ENCODE results near the gene PLXDC2. TPM values are rescaled to one million over a fixed set of nuclear protein-coding genes. Genes with fewer than 3 reads are reported as not detected.

Gene PLXDC2
- total RNA-seq, 6 experiments from 2014 or later: 4.1 to 6.5 (median 5.3) TPM

- WGBS (ENCODE audit: insufficient coverage, low coverage, low lambda C conversion rate, missing lambda C conversion rate): 69% methylated on average over 5 of the region's 5 CpGs
- H3K4me1 ChIP-seq: no peaks in the 10 kb centered on the region
- intact Hi-C loops (cut with DNase I): no loop called here
- H3K9me3 ChIP-seq: no peaks in the 10 kb centered on the region
- DNase-seq (no peak), ATAC-seq (no peak)
- H3K4me3 ChIP-seq: no peak overlapping the region
- H3K27ac ChIP-seq: no peak overlapping the region
- TF ChIP-seq CTCF (IDR thresholded peaks at IDR 0.05): no peak
- no peaks in the 10 kb centered on the region for H3K27me3 ChIP-seq
- H3K36me3 ChIP-seq: no peaks in the 10 kb centered on the region
These were observed 471.4 kb downstream of the PLXDC2 start for GRCh38 chr10:20287586-20287985.

- Histone ChIP-seq H3K9me3 (no peaks in the 10 kb centered on the region), H3K4me1 (no peaks in the 10 kb centered on the region), H3K4me3 (no peak overlapping the region), H3K27ac (no peak overlapping the region), H3K36me3 (no peaks in the 10 kb centered on the region), H3K27me3 (no peaks in the 10 kb centered on the region)
- TF ChIP-seq POLR2A (IDR thresholded peaks at IDR 0.05) (no peak), CTCF (IDR thresholded peaks at IDR 0.05) (no peak)
- 46% methylated on average over 5 of the region's 6 CpGs for WGBS (ENCODE audit: insufficient coverage, low coverage, low lambda C conversion rate, missing lambda C conversion rate)
- ATAC-seq: no peak
- intact Hi-C loops (cut with DNase I): no loop called here
- no peak for DNase-seq
These were observed 471.8 kb downstream of the PLXDC2 start for GRCh38 chr10:20288060-20288459.

GRCh38 chr10:20289070-20289828, 473.0 kb downstream of the PLXDC2 start:
- H3K36me3 ChIP-seq: no peaks in the 10 kb centered on the region
- no peak for TF ChIP-seq POLR2A (IDR thresholded peaks at IDR 0.05)
- TF ChIP-seq CTCF (IDR thresholded peaks at IDR 0.05): no peak
- no peak overlapping the region for H3K27ac ChIP-seq
- intact Hi-C loops (cut with DNase I): no loop called here
- no peaks in the 10 kb centered on the region for H3K27me3 ChIP-seq
- no peak overlapping the region for H3K4me3 ChIP-seq
- no peak for DNase-seq
- no peak for ATAC-seq
- 55% methylated on average over 5 of the region's 6 CpGs for WGBS (ENCODE audit: insufficient coverage, low coverage, low lambda C conversion rate, missing lambda C conversion rate)
- no peaks in the 10 kb centered on the region for H3K4me1 ChIP-seq
- H3K9me3 ChIP-seq: no peaks in the 10 kb centered on the region

- DNase-seq (no peak), ATAC-seq (no peak)
- H3K9me3 ChIP-seq: no peaks in the 10 kb centered on the region
- intact Hi-C loops (cut with DNase I): no loop called here
- no peaks in the 10 kb centered on the region for H3K36me3 ChIP-seq
- TF ChIP-seq CTCF (IDR thresholded peaks at IDR 0.05): no peak
- TF ChIP-seq POLR2A (IDR thresholded peaks at IDR 0.05): no peak
- 76% methylated on average over 2 of the region's 2 CpGs for WGBS (ENCODE audit: insufficient coverage, low coverage, low lambda C conversion rate, missing lambda C conversion rate)
- H3K4me3 ChIP-seq: no peak overlapping the region
- no peak overlapping the region for H3K27ac ChIP-seq
- H3K27me3 ChIP-seq: no peaks in the 10 kb centered on the region
- H3K4me1 ChIP-seq: no peaks in the 10 kb centered on the region
These were observed 482.2 kb downstream of the PLXDC2 start for GRCh38 chr10:20298417-20298816.
